H1 (cell line): Measurements from ENCODE around the gene DEK. TPM values are rescaled to one million over a fixed set of nuclear protein-coding genes. Genes with fewer than 3 reads are reported as not detected.

Experiments used
- CTCF ChIA-PET: fragments of 300-600 bp; sonication (Branson Sonifier 250); formaldehyde crosslinking; loops from one replicate; lab custom pipeline; 2021; ENCODE audit not compliant: partially characterized antibody; lab: Charles Lee
- POLR2A ChIA-PET: fragments of 300-600 bp; sonication (Branson Sonifier 250); formaldehyde crosslinking; loops from one replicate; lab custom pipeline; 2021; ENCODE audit warnings: inconsistent platforms; ENCODE audit not compliant: partially characterized antibody; lab: Charles Lee
- DNase-seq, 2 experiments: peaks; one replicate each; pipeline versions ENCODE4 v3.0.0 to v3.0.0-alpha.2; 2010 to 2022; ENCODE audit warnings: low spot score in 2 of 2, low read depth in 1 of 2, mixed read lengths in 1 of 2
- FAIRE-seq: peaks from 2 replicates; lab custom pipeline; 2011; peaks lifted over from hg19 to GRCh38; lab: Jason Lieb, UNC
- H2AFZ ChIP-seq: 2 replicates; pipeline ENCODE4 v1.8.1; 2012; ENCODE audit warnings: low read length, inconsistent platforms
- H2AK5ac ChIP-seq: 2 replicates; pipeline ENCODE4 v1.6.1; 2013; ENCODE audit warnings: low read depth, low read length
- H2BK120ac ChIP-seq: replicated peaks from 2 replicates; pipeline ENCODE3; 2013; ENCODE audit warnings: low read depth, low read length, inconsistent platforms
- H2BK12ac ChIP-seq: 2 replicates; pipeline ENCODE4 v1.6.1; 2013; ENCODE audit warnings: low read depth, low read length
- H2BK15ac ChIP-seq: 2 replicates; pipeline ENCODE4 v1.6.1; 2013; ENCODE audit warnings: low read length
- H2BK20ac ChIP-seq: 2 replicates; pipeline ENCODE4 v1.6.1; 2013; ENCODE audit warnings: low read length
- H2BK5ac ChIP-seq: 2 replicates; pipeline ENCODE4 v1.6.1; 2013; ENCODE audit warnings: low read depth, low read length
- H3K14ac ChIP-seq: 2 replicates; pipeline ENCODE4 v1.6.1; 2013; ENCODE audit warnings: inconsistent platforms; ENCODE audit not compliant: insufficient read length
- H3K18ac ChIP-seq: 2 replicates; pipeline ENCODE4 v1.6.1; 2013; ENCODE audit warnings: low read length; ENCODE audit errors: extremely low read depth
- H3K23ac ChIP-seq: 2 replicates; pipeline ENCODE4 v1.6.1; 2013; ENCODE audit warnings: inconsistent platforms; ENCODE audit not compliant: insufficient read length
- H3K23me2 ChIP-seq: 2 replicates; pipeline ENCODE4 v1.6.1; 2013; ENCODE audit warnings: low read depth, low read length
- H3K27ac ChIP-seq: 2 replicates; pipeline ENCODE4 v1.6.1; 2011; ENCODE audit warnings: low read depth, low read length, inconsistent platforms
- H3K27me3 ChIP-seq, 4 experiments: replicated peaks in 1 of 4; 1 replicate in 1 of 4; 2 replicates in 3 of 4; pipeline versions ENCODE4 v1.6.1 to v1.8.1; 2011 to 2013; ENCODE audit warnings: low read length in 3 of 4, mild to moderate bottlenecking in 3 of 4, inconsistent platforms in 2 of 4, mixed read lengths in 2 of 4, moderate library complexity in 1 of 4; ENCODE audit not compliant: control insufficient read depth in 3 of 4, insufficient read depth in 3 of 4; ENCODE audit errors: extremely low read depth in 1 of 4
- H3K36me3 ChIP-seq, 4 experiments: 2 replicates each; pipeline versions ENCODE4 v1.6.1 to v1.8.1; 2011 to 2013; ENCODE audit warnings: mild to moderate bottlenecking in 4 of 4, low read length in 3 of 4, moderate library complexity in 2 of 4, control low read depth in 1 of 4, inconsistent platforms in 1 of 4; ENCODE audit not compliant: insufficient read depth in 4 of 4, control insufficient read depth in 2 of 4
- H3K4ac ChIP-seq: replicated peaks from 2 replicates; pipeline ENCODE3; 2013; ENCODE audit warnings: low read length, low read depth, mixed read lengths, inconsistent platforms; ENCODE audit not compliant: insufficient read length
- H3K4me1 ChIP-seq, 4 experiments: replicated peaks in 1 of 4; 1 replicate in 1 of 4; 2 replicates in 3 of 4; pipeline versions ENCODE4 v1.6.1 to v1.8.1; 2011 to 2013; ENCODE audit warnings: low read length in 3 of 4, inconsistent platforms in 2 of 4, mixed read lengths in 1 of 4; ENCODE audit not compliant: insufficient read depth in 4 of 4, control insufficient read depth in 3 of 4
- H3K4me2 ChIP-seq, 2 experiments: 2 replicates each; pipeline versions ENCODE4 v1.6.1 to v1.8.1; 2011 to 2013; ENCODE audit warnings: low read depth in 2 of 2, low read length in 2 of 2, control low read depth in 1 of 2, inconsistent platforms in 1 of 2, mild to moderate bottlenecking in 1 of 2; ENCODE audit not compliant: insufficient read depth in 1 of 2
- H3K4me3 ChIP-seq, 4 experiments: fragments of 200-600, 300-600 bp in 1 of 4; sonication (generic), shearing (Covaris generic), sonication (Bioruptor Twin) in 1 of 4; 2 replicates each; pipeline versions ENCODE4 v1.5.1 to v1.8.1; 2011 to 2016; ENCODE audit warnings: low read length in 4 of 4, low read depth in 3 of 4, control low read depth in 2 of 4, inconsistent platforms in 2 of 4, mild to moderate bottlenecking in 2 of 4, mixed read lengths in 1 of 4, moderate library complexity in 1 of 4; ENCODE audit not compliant: insufficient read depth in 2 of 4; ENCODE audit errors: extremely low read depth in 1 of 4
- H3K56ac ChIP-seq: replicated peaks from 2 replicates; pipeline ENCODE3; 2013; ENCODE audit warnings: low read depth, mild to moderate bottlenecking, mixed read lengths, low read length, inconsistent platforms; ENCODE audit not compliant: insufficient read length
- H3K79me1 ChIP-seq: 2 replicates; pipeline ENCODE4 v1.6.1; 2013; ENCODE audit warnings: low read depth, low read length, control low read depth
- H3K79me2 ChIP-seq, 2 experiments: 2 replicates each; pipeline versions ENCODE4 v1.6.1 to v1.8.1; 2012 to 2013; ENCODE audit warnings: low read length in 2 of 2, mild to moderate bottlenecking in 2 of 2, inconsistent platforms in 1 of 2; ENCODE audit not compliant: insufficient read depth in 2 of 2, control insufficient read depth in 1 of 2
- H3K9ac ChIP-seq, 4 experiments: replicated peaks in 1 of 4; 1 replicate in 1 of 4; 2 replicates in 3 of 4; pipeline versions ENCODE4 v1.6.1 to v1.8.1; 2011 to 2013; ENCODE audit warnings: low read depth in 3 of 4, low read length in 3 of 4, control low read depth in 2 of 4, mild to moderate bottlenecking in 2 of 4, moderate library complexity in 2 of 4, inconsistent platforms in 1 of 4; ENCODE audit errors: extremely low read depth in 1 of 4
- H3K9me3 ChIP-seq, 2 experiments: 2 replicates each; pipeline versions ENCODE4 v1.6.1 to v1.8.1; 2012 to 2013; ENCODE audit warnings: mild to moderate bottlenecking in 2 of 2, moderate library complexity in 2 of 2, control low read depth in 1 of 2, inconsistent platforms in 1 of 2, low read depth in 1 of 2, low read length in 1 of 2, mixed read lengths in 1 of 2; ENCODE audit not compliant: insufficient read depth in 2 of 2
- H4K20me1 ChIP-seq, 2 experiments: replicated peaks in 1 of 2; 2 replicates each; pipeline versions ENCODE3 to v1.8.1; 2011 to 2013; ENCODE audit warnings: inconsistent platforms in 2 of 2, low read length in 2 of 2, mild to moderate bottlenecking in 1 of 2; ENCODE audit not compliant: insufficient read depth in 2 of 2, control insufficient read depth in 1 of 2
- H4K5ac ChIP-seq: 2 replicates; pipeline ENCODE4 v1.6.1; 2013; ENCODE audit warnings: low read length, low read depth, mixed read lengths, inconsistent platforms; ENCODE audit not compliant: insufficient read length
- H4K8ac ChIP-seq: 2 replicates; pipeline ENCODE4 v1.8.0; 2013; ENCODE audit warnings: mild to moderate bottlenecking, moderate library complexity, low read length, inconsistent platforms; ENCODE audit not compliant: insufficient read depth; ENCODE audit errors: extremely low read depth
- H4K91ac ChIP-seq: replicated peaks from 2 replicates; pipeline ENCODE3; 2013; ENCODE audit warnings: low read length, mixed read lengths, inconsistent platforms; ENCODE audit not compliant: insufficient read length
- ATF3 ChIP-seq: IDR thresholded peaks from 2 replicates; pipeline ENCODE4 v1.6.1; 2011; ENCODE audit warnings: low read depth, mild to moderate bottlenecking, low read length; ENCODE audit not compliant: insufficient read depth
- BCL11A ChIP-seq, 2 experiments: IDR thresholded peaks; one replicate each; pipeline ENCODE4 v1.6.1; 2011; ENCODE audit warnings: low read depth in 2 of 2, low read length in 2 of 2, mild to moderate bottlenecking in 2 of 2
- CEBPB ChIP-seq: IDR thresholded peaks from 2 replicates; pipeline ENCODE4 v1.6.1; 2012; ENCODE audit warnings: low read depth, low read length
- GTF2F1 ChIP-seq: IDR thresholded peaks from 2 replicates; pipeline ENCODE4 v1.6.1; 2012; ENCODE audit warnings: low read depth, low read length, improper control_type of control experiment, borderline replicate concordance
- HDAC6 ChIP-seq: IDR thresholded peaks from one replicate; pipeline ENCODE4 v1.7.1; 2012; ENCODE audit warnings: low read depth, mild to moderate bottlenecking, inconsistent platforms, low read length, moderate library complexity
- POU5F1 ChIP-seq: IDR thresholded peaks from 2 replicates; pipeline ENCODE4 v1.6.1; 2011; ENCODE audit warnings: low read depth, mild to moderate bottlenecking, low read length, moderate library complexity
- RFX5 ChIP-seq: IDR thresholded peaks from 2 replicates; pipeline ENCODE4 v1.6.1; 2011; ENCODE audit warnings: low read depth, low read length, improper control_type of control experiment, borderline replicate concordance
- RNF2 ChIP-seq: fragments of 200-900, 300-1000 bp; sonication (generic); IDR thresholded peaks from 2 replicates; pipeline ENCODE4 v1.7.1; 2016; ENCODE audit warnings: borderline replicate concordance, low read depth, mild to moderate bottlenecking, antibody characterized with exemption, low read length; ENCODE audit not compliant: poor library complexity, severe bottlenecking; ENCODE audit errors: missing control alignments
- SUZ12 ChIP-seq: fragments of 200-600 bp; sonication (generic); IDR thresholded peaks from 2 replicates; pipeline ENCODE4 v1.6.1; 2012; ENCODE audit warnings: mild to moderate bottlenecking, inconsistent platforms, low read length, moderate library complexity, mixed read lengths
- YY1 ChIP-seq: IDR thresholded peaks from 2 replicates; pipeline ENCODE4 v1.6.1; 2011; ENCODE audit warnings: low read depth, mild to moderate bottlenecking, low read length
- WGBS, 2 experiments: shearing (Covaris generic) in 1 of 2; methylation state at CpG; one replicate each; pipeline versions ENCODE4 v1.1.6 to v1.1.7; 2013 to 2015; ENCODE audit warnings: low lambda C conversion rate in 2 of 2, mixed read lengths in 2 of 2, inconsistent platforms in 1 of 2, low coverage in 1 of 2, missing lambda C conversion rate in 1 of 2; ENCODE audit not compliant: insufficient replicate concordance in 2 of 2, insufficient coverage in 1 of 2, insufficient read length in 1 of 2; ENCODE audit errors: extremely low coverage in 1 of 2, missing lambda C conversion rate in 1 of 2; 5-methylcytosine and 5-hydroxymethylcytosine counted together
- polyA plus RNA-seq, 7 experiments: library from polyadenylated mRNA; depleted of rRNA in 3 of 7; stranded (reverse) in 5 of 7; unstranded in 2 of 7; fragments of >200 nt in 5 of 7; fragments of 200-250 nt in 2 of 7; gene quantifications; 1 replicate in 5 of 7; 2 replicates in 1 of 7; 4 replicates in 1 of 7; pipeline versions ENCODE4 v1.2.1 to v1.2.3, GENCODE V29; 2011 to 2013; ENCODE audit warnings: missing spikeins in 2 of 7, mixed read lengths in 2 of 7
- total RNA-seq: library from RNA; stranded (reverse); fragmentation: NEBNext Ultra II Directional; extraction: Animal tissue kit (Norgen Biotek cat#: 25700); gene quantifications from 2 replicates; pipeline ENCODE4 v1.2.1, GENCODE V29; 2021

DEK gene
- total and polyA plus RNA-seq, 2 of the 8 experiments (the other 6 are each of a cell fraction or from before 2014, with no cell fraction given), result 40.0 to 228 TPM

DNA sequence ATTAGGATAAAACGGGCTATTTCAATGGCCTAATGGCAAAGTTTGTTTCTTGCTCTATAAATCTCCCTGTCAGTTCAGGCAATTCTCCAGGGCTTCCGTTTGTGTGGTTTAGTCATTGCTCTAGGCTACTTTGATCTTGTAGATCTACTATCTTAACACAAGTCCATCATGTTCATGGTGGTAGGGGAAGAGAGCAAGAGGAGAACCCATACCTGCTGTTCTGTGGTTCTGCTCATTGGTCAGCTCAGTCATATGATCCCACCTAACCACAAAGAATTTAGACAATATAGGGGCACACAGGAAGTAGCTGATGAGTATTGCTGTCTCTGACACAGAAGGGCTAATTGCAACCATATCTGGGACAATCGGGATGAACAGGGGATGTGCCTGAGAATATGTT is 4.9 kb upstream of the DEK start:
- FAIRE-seq (no peak), DNase-seq (no peak)
- Histone ChIP-seq H2BK15ac (no peak overlapping the region), H2BK120ac (no peak overlapping the region), H4K91ac (no peak overlapping the region), H3K14ac (no peak overlapping the region), H3K27ac (no peak overlapping the region), H3K79me1 (no peaks in the 10 kb centered on the region), H3K56ac (no peak overlapping the region), H4K5ac (no peak overlapping the region), H2BK12ac (no peak overlapping the region), H3K36me3 (no peaks in the 10 kb centered on the region), H3K4me3 (no peak overlapping the region), H2BK5ac (no peak overlapping the region), H3K4me2 (no peak overlapping the region), H3K79me2 (peaks cover 0 to under 1% of the 10 kb centered on the region in 2 experiments; a peak in 1 of 4 replicates), H4K8ac (no peak overlapping the region), H3K27me3 (no peaks in the 10 kb centered on the region; a peak in 1 of 7 replicates), H4K20me1 (no peaks in the 10 kb centered on the region), H2AFZ (no peak overlapping the region), H2BK20ac (no peak overlapping the region), H3K4me1 (peaks cover 0 to 10% (median 2%) of the 10 kb centered on the region in 4 experiments; a peak in 4 of 7 replicates), H3K9ac (no peak overlapping the region), H2AK5ac (no peak overlapping the region), H3K23me2 (peaks cover 2% of the 10 kb centered on the region; the same call in 1 of the 2 replicates), H3K9me3 (no peaks in the 10 kb centered on the region), H3K4ac (no peak overlapping the region), H3K23ac (no peak overlapping the region), H3K18ac (no peak overlapping the region)
- ChIA-PET CTCF (interaction anchor here (1.1 kb wide), 1 partner anchor 236 kb away, joined by 3 read pairs; no protein-coding TSS in a partner anchor), POLR2A (interaction anchor here (0.9 kb wide), 1 partner anchor 33 kb away, joined by 4 read pairs; no protein-coding TSS in a partner anchor)
- WGBS, 2 experiments, result 82% methylated on average over 3 of the region's 3 CpGs; no CpG with 5 or more reads in 1 of the 2 experiments
- TF ChIP-seq RNF2 (no peak), POU5F1 (no peak), ATF3 (no peak), HDAC6 (no peak), YY1 (no peak), GTF2F1 (no peak), BCL11A (IDR thresholded peaks at IDR 0.05; ENCODE audit: low read depth in 2 of 2, low read length in 2 of 2) (no peak), SUZ12 (no peak), RFX5 (no peak), CEBPB (no peak)
